Activated CD8-positive, alpha-beta memory T cell treated with anti-CD3 and anti-CD28 coated beads, Interleukin-2, amount 50 U/mL, for 24 hours (primary cell): ENCODE data around the gene ST3GAL2.
A peak's percentile ranks its signal among the peaks of the same experiment; 100 is the strongest.

Source experiments
- DNase-seq: peaks from one replicate; pipeline ENCODE4 v3.0.0-alpha.2; 2020; ENCODE audit errors: extremely low read depth

Gene ST3GAL2

GRCh38 chr16:70438969-70439862 lies at the start of gene ST3GAL2:
Gene ST3GAL2, minus strand, starts transcription at chr16:70439100. Its CDS starts 40,570 bp downstream, at chr16:70398530.
- DNase-seq = peak; percentile 82

- DNase-seq = no peak
Observed at GRCh38 chr16:70484867-70485266, 46.0 kb upstream of the ST3GAL2 start.

GRCh38 chr16:70483426-70483825 lies 44.5 kb upstream of the ST3GAL2 start:
- no peak for DNase-seq

- no peak for DNase-seq
Observed at GRCh38 chr16:70482624-70483023, 43.7 kb upstream of the ST3GAL2 start.

- DNase-seq = no peak
Observed at GRCh38 chr16:70481929-70482536, 43.1 kb upstream of the ST3GAL2 start.

GRCh38 chr16:70480127-70481105 lies 41.5 kb upstream of the ST3GAL2 start:
- DNase-seq = no peak

- DNase-seq = no peak
Observed at GRCh38 chr16:70478912-70479341, 40.0 kb upstream of the ST3GAL2 start.

- no peak for DNase-seq
Observed at GRCh38 chr16:70478169-70478568, 39.3 kb upstream of the ST3GAL2 start.

- DNase-seq = peak; percentile 10
Observed at GRCh38 chr16:70476272-70477020, 37.5 kb upstream of the ST3GAL2 start.

GRCh38 chr16:70475054-70475871 lies 36.4 kb upstream of the ST3GAL2 start:
- DNase-seq = no peak

GRCh38 chr16:70474320-70475053 lies 35.6 kb upstream of the ST3GAL2 start:
- DNase-seq = no peak

- no peak for DNase-seq
Observed at GRCh38 chr16:70473446-70474319, 34.8 kb upstream of the ST3GAL2 start.

- no peak for DNase-seq
Observed at GRCh38 chr16:70472786-70473433, 34.0 kb upstream of the ST3GAL2 start.

GRCh38 chr16:70470927-70471341 lies 32.0 kb upstream of the ST3GAL2 start:
- no peak for DNase-seq

GRCh38 chr16:70470141-70470926 lies 31.4 kb upstream of the ST3GAL2 start:
- no peak for DNase-seq

GRCh38 chr16:70468776-70469525 lies 30.1 kb upstream of the ST3GAL2 start:
- DNase-seq = no peak
